Right renal cortex interstitium (tissue), 3 donors: ENCODE data around the gene SNX9. TPM values are rescaled to one million over a fixed set of nuclear protein-coding genes. Genes with fewer than 3 reads are reported as not detected.
"Not testable (repeated sequence)": the region's sequence is repeated elsewhere in the genome, so short reads cannot be mapped to it uniquely, and the experiment has no call there.

Source experiments
- DNase-seq, 3 donors: peaks; one replicate each; pipeline ENCODE4 v3.0.0-alpha.2; 2013; ENCODE audit warnings: low read depth in 3 of 3, low spot score in 2 of 3
- polyA plus RNA-seq, 3 donors: library from polyadenylated mRNA; unstranded; fragments of 120-200 nt; gene quantifications; one replicate each; pipeline ENCODE4 v1.2.1, GENCODE V29; 2013; ENCODE audit not compliant: insufficient read length in 3 of 3

SNX9 gene
- polyA plus RNA-seq, 3 donors = 43.1 to 44.8 (median 43.2) TPM

- no peak for DNase-seq
Measured at GRCh38 chr6:157853902-157854502, 31.0 kb downstream of the SNX9 start.

- DNase-seq = no peak
Measured at GRCh38 chr6:157855325-157855724, 32.3 kb downstream of the SNX9 start.

- not testable (repeated sequence) for DNase-seq
Measured at GRCh38 chr6:157855804-157856203, 32.8 kb downstream of the SNX9 start.

- not testable (repeated sequence) for DNase-seq
Measured at GRCh38 chr6:157858664-157859063, 35.6 kb downstream of the SNX9 start.

- DNase-seq = no peak
Measured at GRCh38 chr6:157859775-157860504, 36.9 kb downstream of the SNX9 start.

- DNase-seq = no peak
Measured at GRCh38 chr6:157860505-157860991, 37.5 kb downstream of the SNX9 start.

GRCh38 chr6:157861184-157861583 lies 38.1 kb downstream of the SNX9 start:
- DNase-seq = no peak

- DNase-seq = no peak
Measured at GRCh38 chr6:157861814-157862213, 38.8 kb downstream of the SNX9 start.

- DNase-seq = no peak
Measured at GRCh38 chr6:157862706-157863105, 39.7 kb downstream of the SNX9 start.

- no peak for DNase-seq
Measured at GRCh38 chr6:157864185-157864761, 41.2 kb downstream of the SNX9 start.

GRCh38 chr6:157865249-157865648 lies 42.2 kb downstream of the SNX9 start:
- no peak for DNase-seq

- DNase-seq = no peak
Measured at GRCh38 chr6:157867155-157867559, 44.1 kb downstream of the SNX9 start.

- DNase-seq = no peak
Measured at GRCh38 chr6:157867981-157868380, 44.9 kb downstream of the SNX9 start.

- no peak for DNase-seq
Measured at GRCh38 chr6:157868835-157869234, 45.8 kb downstream of the SNX9 start.

- DNase-seq = no peak
Measured at GRCh38 chr6:157869673-157870302, 46.7 kb downstream of the SNX9 start.

- DNase-seq = peak in 1 of 3 donors; percentile 25
Measured at GRCh38 chr6:157873735-157874344, 50.8 kb downstream of the SNX9 start.

- DNase-seq = no peak
Measured at GRCh38 chr6:157877149-157877548, 54.1 kb downstream of the SNX9 start.

- no peak for DNase-seq
Measured at GRCh38 chr6:157877573-157878438, 54.8 kb downstream of the SNX9 start.

GRCh38 chr6:157879034-157879872 lies 56.2 kb downstream of the SNX9 start:
- no peak for DNase-seq
